ENCODE results near the gene ZC3H18. TPM values are rescaled to one million over a fixed set of nuclear protein-coding genes. Genes with fewer than 3 reads are reported as not detected.

Gene ZC3H18
- polyA plus RNA-seq, 1 donor from 2014 or later: 12.8 TPM

- Histone ChIP-seq H2AFZ (ENCODE audit: low read depth, low read length) (no peak overlapping the region), H3K36me3 (ENCODE audit: insufficient read depth, low read length) (no peaks in the 10 kb centered on the region), H4K20me1 (ENCODE audit: insufficient read depth) (no peaks in the 10 kb centered on the region)
Measured at GRCh38 chr16:88616320-88616719, 46.1 kb downstream of the ZC3H18 start.

DNA sequence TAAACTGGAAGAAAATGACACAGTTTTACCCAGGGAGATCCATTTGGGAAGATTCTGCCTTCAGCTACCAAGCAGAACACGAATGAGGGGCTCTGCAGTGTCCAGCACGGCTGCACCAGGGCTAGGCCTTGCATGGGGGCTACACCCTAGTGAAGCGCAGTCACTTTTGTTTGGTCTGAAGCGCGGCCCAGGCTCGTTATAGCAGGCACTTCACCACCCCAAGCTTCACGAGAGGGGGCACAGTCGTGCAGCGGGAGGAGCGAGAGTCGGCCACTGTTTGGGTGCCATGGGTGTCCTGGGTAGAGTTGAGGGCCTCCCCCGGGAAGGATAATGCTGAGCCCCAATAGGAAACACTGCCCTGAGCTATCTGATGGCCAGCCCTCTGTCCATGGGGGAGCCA lies 46.5 kb downstream of the ZC3H18 start:
- no peaks in the 10 kb centered on the region for H4K20me1 ChIP-seq (ENCODE audit: insufficient read depth)

More at GRCh38 chr16:88616320-88616719, 46.1 kb downstream of the ZC3H18 start:
- Histone ChIP-seq H3K4me3 (ENCODE audit: low read length) (no peak overlapping the region), H3K27me3 (ENCODE audit: insufficient read depth, low read depth, low read length) (no peaks in the 10 kb centered on the region), H3K9me3 (ENCODE audit: low read length) (no peaks in the 10 kb centered on the region), H3K9ac (ENCODE audit: low read length) (no peak overlapping the region), H3K27ac (ENCODE audit: low read length) (no peak overlapping the region), H3K9me2 (ENCODE audit: insufficient read depth, low read length) (no peaks in the 10 kb centered on the region), H3K79me2 (replicated peaks; ENCODE audit: insufficient read depth, low read length) (no peaks in the 10 kb centered on the region), H3K4me2 (ENCODE audit: low read length) (no peak overlapping the region), H3F3A (ENCODE audit: insufficient read depth, low read length, poor library complexity, severe bottlenecking) (no peaks in the 10 kb centered on the region)
- TF ChIP-seq EP300 (conservative IDR thresholded peaks at IDR 0.05; ENCODE audit: poor library complexity, severe bottlenecking): no peak
- TF ChIP-seq TAF1 (IDR thresholded peaks at IDR 0.05; ENCODE audit: low read depth): no peak
- no peak for TF ChIP-seq RAD21 (conservative IDR thresholded peaks at IDR 0.05)
- no peak for TF ChIP-seq MXI1 (conservative IDR thresholded peaks at IDR 0.05; ENCODE audit: poor library complexity, severe bottlenecking)
- no peak for TF ChIP-seq EZH2 (IDR thresholded peaks at IDR 0.05; ENCODE audit: borderline replicate concordance, insufficient read depth, low read length, poor library complexity, severe bottlenecking)
- TF ChIP-seq, protein P1, sequence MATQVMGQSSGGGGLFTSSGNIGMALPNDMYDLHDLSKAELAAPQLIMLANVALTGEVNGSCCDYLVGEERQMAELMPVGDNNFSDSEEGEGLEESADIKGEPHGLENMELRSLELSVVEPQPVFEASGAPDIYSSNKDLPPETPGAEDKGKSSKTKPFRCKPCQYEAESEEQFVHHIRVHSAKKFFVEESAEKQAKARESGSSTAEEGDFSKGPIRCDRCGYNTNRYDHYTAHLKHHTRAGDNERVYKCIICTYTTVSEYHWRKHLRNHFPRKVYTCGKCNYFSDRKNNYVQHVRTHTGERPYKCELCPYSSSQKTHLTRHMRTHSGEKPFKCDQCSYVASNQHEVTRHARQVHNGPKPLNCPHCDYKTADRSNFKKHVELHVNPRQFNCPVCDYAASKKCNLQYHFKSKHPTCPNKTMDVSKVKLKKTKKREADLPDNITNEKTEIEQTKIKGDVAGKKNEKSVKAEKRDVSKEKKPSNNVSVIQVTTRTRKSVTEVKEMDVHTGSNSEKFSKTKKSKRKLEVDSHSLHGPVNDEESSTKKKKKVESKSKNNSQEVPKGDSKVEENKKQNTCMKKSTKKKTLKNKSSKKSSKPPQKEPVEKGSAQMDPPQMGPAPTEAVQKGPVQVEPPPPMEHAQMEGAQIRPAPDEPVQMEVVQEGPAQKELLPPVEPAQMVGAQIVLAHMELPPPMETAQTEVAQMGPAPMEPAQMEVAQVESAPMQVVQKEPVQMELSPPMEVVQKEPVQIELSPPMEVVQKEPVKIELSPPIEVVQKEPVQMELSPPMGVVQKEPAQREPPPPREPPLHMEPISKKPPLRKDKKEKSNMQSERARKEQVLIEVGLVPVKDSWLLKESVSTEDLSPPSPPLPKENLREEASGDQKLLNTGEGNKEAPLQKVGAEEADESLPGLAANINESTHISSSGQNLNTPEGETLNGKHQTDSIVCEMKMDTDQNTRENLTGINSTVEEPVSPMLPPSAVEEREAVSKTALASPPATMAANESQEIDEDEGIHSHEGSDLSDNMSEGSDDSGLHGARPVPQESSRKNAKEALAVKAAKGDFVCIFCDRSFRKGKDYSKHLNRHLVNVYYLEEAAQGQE (IDR thresholded peaks at IDR 0.05; ENCODE audit: borderline replicate concordance): no peak
- no peak for TF ChIP-seq SMC3 (conservative IDR thresholded peaks at IDR 0.05; ENCODE audit: poor library complexity)
- TF ChIP-seq, protein P2, sequence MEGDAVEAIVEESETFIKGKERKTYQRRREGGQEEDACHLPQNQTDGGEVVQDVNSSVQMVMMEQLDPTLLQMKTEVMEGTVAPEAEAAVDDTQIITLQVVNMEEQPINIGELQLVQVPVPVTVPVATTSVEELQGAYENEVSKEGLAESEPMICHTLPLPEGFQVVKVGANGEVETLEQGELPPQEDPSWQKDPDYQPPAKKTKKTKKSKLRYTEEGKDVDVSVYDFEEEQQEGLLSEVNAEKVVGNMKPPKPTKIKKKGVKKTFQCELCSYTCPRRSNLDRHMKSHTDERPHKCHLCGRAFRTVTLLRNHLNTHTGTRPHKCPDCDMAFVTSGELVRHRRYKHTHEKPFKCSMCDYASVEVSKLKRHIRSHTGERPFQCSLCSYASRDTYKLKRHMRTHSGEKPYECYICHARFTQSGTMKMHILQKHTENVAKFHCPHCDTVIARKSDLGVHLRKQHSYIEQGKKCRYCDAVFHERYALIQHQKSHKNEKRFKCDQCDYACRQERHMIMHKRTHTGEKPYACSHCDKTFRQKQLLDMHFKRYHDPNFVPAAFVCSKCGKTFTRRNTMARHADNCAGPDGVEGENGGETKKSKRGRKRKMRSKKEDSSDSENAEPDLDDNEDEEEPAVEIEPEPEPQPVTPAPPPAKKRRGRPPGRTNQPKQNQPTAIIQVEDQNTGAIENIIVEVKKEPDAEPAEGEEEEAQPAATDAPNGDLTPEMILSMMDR (IDR thresholded peaks at IDR 0.05; ENCODE audit: poor library complexity, severe bottlenecking): no peak
- no peak for TF ChIP-seq POLR2AphosphoS5 (IDR thresholded peaks at IDR 0.05)

More for the DNA sequence above, 46.5 kb downstream of the ZC3H18 start:
- Histone ChIP-seq H3K79me2 (replicated peaks; ENCODE audit: insufficient read depth, low read length) (no peaks in the 10 kb centered on the region), H3K27me3 (ENCODE audit: insufficient read depth, low read depth, low read length) (no peaks in the 10 kb centered on the region), H3K4me2 (ENCODE audit: low read length) (no peak overlapping the region), H3K4me3 (ENCODE audit: low read length) (no peak overlapping the region), H2AFZ (ENCODE audit: low read depth, low read length) (no peak overlapping the region), H3K9me2 (ENCODE audit: insufficient read depth, low read length) (no peaks in the 10 kb centered on the region), H3F3A (ENCODE audit: insufficient read depth, low read length, poor library complexity, severe bottlenecking) (no peaks in the 10 kb centered on the region), H3K9ac (ENCODE audit: low read length) (no peak overlapping the region), H3K27ac (ENCODE audit: low read length) (no peak overlapping the region), H3K36me3 (ENCODE audit: insufficient read depth, low read length) (no peaks in the 10 kb centered on the region), H3K9me3 (ENCODE audit: low read length) (no peaks in the 10 kb centered on the region)
- TF ChIP-seq EZH2 (IDR thresholded peaks at IDR 0.05; ENCODE audit: borderline replicate concordance, insufficient read depth, low read length, poor library complexity, severe bottlenecking) (no peak), POLR2AphosphoS5 (IDR thresholded peaks at IDR 0.05) (no peak), MXI1 (conservative IDR thresholded peaks at IDR 0.05; ENCODE audit: poor library complexity, severe bottlenecking) (no peak)
